ENCODE results near the gene CD40LG. TPM values are rescaled to one million over a fixed set of nuclear protein-coding genes. Genes with fewer than 3 reads are reported as not detected.

The CD40LG gene
- total RNA-seq, 2 donors from 2014 or later, result 0.16 TPM; not detected in 1

DNA sequence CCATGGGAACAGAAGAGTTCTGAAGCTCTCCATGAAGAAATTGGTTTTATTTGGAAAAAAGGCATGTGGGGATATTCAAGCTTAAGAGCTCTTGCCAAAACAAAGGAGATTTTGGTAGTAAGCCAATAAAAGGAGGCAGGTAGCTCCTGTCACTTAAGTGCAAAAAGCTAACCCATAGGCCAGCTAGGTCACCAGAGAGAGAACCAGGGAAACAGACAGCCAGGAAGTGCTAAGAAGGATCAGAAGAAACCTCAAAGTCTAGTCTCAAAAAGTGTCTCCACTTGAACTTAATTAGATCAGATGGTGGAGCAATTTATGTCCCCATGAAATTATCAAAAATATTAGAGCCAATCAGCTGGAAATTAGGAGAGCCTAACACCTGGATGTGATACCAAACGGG lies 49.2 kb downstream of the CD40LG start:
- DNase-seq (ENCODE audit: low spot score), result no peak
- H3K36me3 ChIP-seq, result no peaks in the 10 kb centered on the region
- H3K4me1 ChIP-seq, result no peaks in the 10 kb centered on the region
- H3K27me3 ChIP-seq, result no peaks in the 10 kb centered on the region
- peaks cover 0 to 5% of the 10 kb centered on the region in 2 donors for H3K9me3 ChIP-seq
- no peak overlapping the region for H3K4me3 ChIP-seq
- TF ChIP-seq, protein P1, sequence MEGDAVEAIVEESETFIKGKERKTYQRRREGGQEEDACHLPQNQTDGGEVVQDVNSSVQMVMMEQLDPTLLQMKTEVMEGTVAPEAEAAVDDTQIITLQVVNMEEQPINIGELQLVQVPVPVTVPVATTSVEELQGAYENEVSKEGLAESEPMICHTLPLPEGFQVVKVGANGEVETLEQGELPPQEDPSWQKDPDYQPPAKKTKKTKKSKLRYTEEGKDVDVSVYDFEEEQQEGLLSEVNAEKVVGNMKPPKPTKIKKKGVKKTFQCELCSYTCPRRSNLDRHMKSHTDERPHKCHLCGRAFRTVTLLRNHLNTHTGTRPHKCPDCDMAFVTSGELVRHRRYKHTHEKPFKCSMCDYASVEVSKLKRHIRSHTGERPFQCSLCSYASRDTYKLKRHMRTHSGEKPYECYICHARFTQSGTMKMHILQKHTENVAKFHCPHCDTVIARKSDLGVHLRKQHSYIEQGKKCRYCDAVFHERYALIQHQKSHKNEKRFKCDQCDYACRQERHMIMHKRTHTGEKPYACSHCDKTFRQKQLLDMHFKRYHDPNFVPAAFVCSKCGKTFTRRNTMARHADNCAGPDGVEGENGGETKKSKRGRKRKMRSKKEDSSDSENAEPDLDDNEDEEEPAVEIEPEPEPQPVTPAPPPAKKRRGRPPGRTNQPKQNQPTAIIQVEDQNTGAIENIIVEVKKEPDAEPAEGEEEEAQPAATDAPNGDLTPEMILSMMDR (IDR thresholded peaks at IDR 0.05), result no peak
- H3K27ac ChIP-seq, result no peak overlapping the region

DNA sequence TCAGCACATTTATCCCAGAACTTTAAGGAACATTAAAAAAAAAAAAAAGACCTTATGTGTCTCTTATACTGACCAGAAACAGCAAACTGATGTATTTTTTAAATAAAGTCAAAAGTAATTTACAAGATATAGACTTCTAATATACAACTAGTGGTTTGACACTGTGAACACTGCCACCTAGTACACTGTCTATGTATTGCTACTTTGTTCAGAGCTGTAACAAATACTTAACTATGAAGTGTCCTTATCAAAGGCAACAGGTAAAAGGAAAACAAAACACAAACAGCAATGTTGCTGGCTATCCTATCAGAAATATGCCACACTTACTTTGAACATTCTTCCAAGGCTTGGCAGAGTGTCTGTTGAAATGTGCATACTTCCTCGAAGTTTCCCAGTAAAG lies 60.4 kb downstream of the CD40LG start:
- DNase-seq (ENCODE audit: low spot score), result no peak
- H3K4me1 ChIP-seq, result no peaks in the 10 kb centered on the region
- H3K36me3 ChIP-seq, result no peaks in the 10 kb centered on the region
- H3K27ac ChIP-seq, result no peak overlapping the region
- no peak overlapping the region for H3K4me3 ChIP-seq
- H3K27me3 ChIP-seq, result no peaks in the 10 kb centered on the region
- TF ChIP-seq, protein P1 (IDR thresholded peaks at IDR 0.05), result peak in 1 of 2 donors; percentile 49
- H3K9me3 ChIP-seq, result no peaks in the 10 kb centered on the region

Other genes starting within 250 kb of the CD40LG start
- gene BRS3, start 160.2 kb upstream of the CD40LG start, total RNA-seq, result not detected
- gene HTATSF1, start 150.6 kb upstream of the CD40LG start, total RNA-seq, result 10 to 100 TPM; 61.5 to 76.2 TPM
- not detected for gene VGLL1, start 115.9 kb upstream of the CD40LG start, total RNA-seq
- 10 to 100 TPM; 41.3 to 45.8 TPM for gene ARHGEF6, start 132.8 kb downstream of the CD40LG start, total RNA-seq
- gene RBMX, start 232.6 kb downstream of the CD40LG start, total RNA-seq, result 100 to 1,000 TPM; 127 to 176 TPM

Data from right atrium auricular region (tissue), 2 donors.